HepG2 (cell line): Measurements from ENCODE around the gene ZNF546. TPM values are rescaled to one million over a fixed set of nuclear protein-coding genes. Genes with fewer than 3 reads are reported as not detected.

Experiments used
- CBX1 ChIP-seq: IDR thresholded peaks from one replicate; pipeline ENCODE4 v1.6.1; 2016; ENCODE audit warnings: antibody characterized with exemption, low read depth
- CEBPB ChIP-seq: IDR thresholded peaks from 2 replicates; pipeline ENCODE4 v1.6.1; 2011; ENCODE audit warnings: low read depth, low read length, improper control_type of control experiment, borderline replicate concordance
- HDAC2 ChIP-seq: sonication (generic); formaldehyde crosslinking; IDR thresholded peaks from 2 replicates; pipeline ENCODE4 v1.4.0; 2020; ENCODE audit warnings: missing genetic modification reagents
- HDAC6 ChIP-seq: fragments of 200-600 bp; sonication (generic); IDR thresholded peaks from 2 replicates; pipeline ENCODE4 v1.7.0; 2017; ENCODE audit warnings: mild to moderate bottlenecking, antibody characterized with exemption, low read length, low read depth
- KLF13 ChIP-seq: sonication (generic); formaldehyde crosslinking; IDR thresholded peaks from 2 replicates; pipeline ENCODE4 v1.4.0; 2020; ENCODE audit warnings: mild to moderate bottlenecking, missing genetic modification reagents
- NFE2 ChIP-seq: sonication (generic); formaldehyde crosslinking; IDR thresholded peaks from 2 replicates; pipeline ENCODE4 v1.4.0; 2020; ENCODE audit warnings: missing genetic modification reagents
- SPEN ChIP-seq: sonication (generic); formaldehyde crosslinking; IDR thresholded peaks from 2 replicates; pipeline ENCODE4 v1.5.1; 2020; ENCODE audit warnings: low read depth, mild to moderate bottlenecking, missing genetic modification reagents
- TOPORS ChIP-seq: sonication (generic); formaldehyde crosslinking; IDR thresholded peaks from 2 replicates; pipeline ENCODE4 v1.8.0; 2023; ENCODE audit warnings: mild to moderate bottlenecking, missing genetic modification reagents
- YEATS4 ChIP-seq: sonication (generic); formaldehyde crosslinking; IDR thresholded peaks from 2 replicates; pipeline ENCODE4 v1.4.0; 2020; ENCODE audit warnings: missing genetic modification reagents, borderline replicate concordance
- ZNF124 ChIP-seq: sonication (generic); formaldehyde crosslinking; IDR thresholded peaks from 2 replicates; pipeline ENCODE4 v1.4.0; 2020; ENCODE audit warnings: missing genetic modification reagents
- ZNF224 ChIP-seq: sonication (generic); formaldehyde crosslinking; IDR thresholded peaks from 2 replicates; pipeline ENCODE4 v1.5.0; 2020; ENCODE audit warnings: mild to moderate bottlenecking, missing genetic modification reagents
- ZNF44 ChIP-seq: sonication (generic); formaldehyde crosslinking; IDR thresholded peaks from 2 replicates; pipeline ENCODE4 v1.5.1; 2020; ENCODE audit warnings: mild to moderate bottlenecking, missing genetic modification reagents
- ZSCAN30 ChIP-seq: sonication (generic); formaldehyde crosslinking; IDR thresholded peaks from 2 replicates; pipeline ENCODE4 v1.5.0; 2020; ENCODE audit warnings: mild to moderate bottlenecking, missing genetic modification reagents
- polyA plus RNA-seq, 8 experiments: library from polyadenylated mRNA; depleted of rRNA in 3 of 8; stranded (reverse) in 7 of 8; unstranded in 1 of 8; fragments of >200 nt; fragmentation: Illumina TruSeq in 4 of 8; extraction: Trizol in 4 of 8; gene quantifications; 2 replicates each; pipeline versions ENCODE4 v1.2.1 to v1.2.3, GENCODE V29; 2011 to 2016; ENCODE audit warnings: low read depth in 4 of 8, missing spikeins in 1 of 8, mixed read lengths in 1 of 8; ENCODE audit not compliant: insufficient read depth in 1 of 8
- total RNA-seq, 5 experiments: library from RNA; depleted of rRNA; stranded (reverse); fragments of >200 nt; fragmentation: Illumina TruSeq; extraction: Trizol; gene quantifications; 2 replicates each; pipeline ENCODE4 v1.2.3, GENCODE V29; 2016; ENCODE audit warnings: low read depth in 1 of 5
- TF ChIP-seq, protein P1 (sequence below): sonication (generic); formaldehyde crosslinking; IDR thresholded peaks from 2 replicates; pipeline ENCODE4 v1.4.0; 2020; ENCODE audit warnings: missing genetic modification reagents
- TF ChIP-seq, protein P2 (sequence below): IDR thresholded peaks from 2 replicates; pipeline ENCODE4 v1.6.1; 2016; ENCODE audit warnings: mild to moderate bottlenecking, missing biosample characterization, missing genetic modification reagents
- TF ChIP-seq, protein P3 (sequence below): conservative IDR thresholded peaks from 2 replicates; pipeline ENCODE4 v1.6.1; 2018; ENCODE audit warnings: missing genetic modification reagents
- TF ChIP-seq, protein P4 (sequence below): sonication (generic); formaldehyde crosslinking; IDR thresholded peaks from 2 replicates; pipeline ENCODE4 v1.8.1; 2023; ENCODE audit warnings: mild to moderate bottlenecking, missing genetic modification reagents
- TF ChIP-seq, protein P5 (sequence below): sonication (generic); formaldehyde crosslinking; IDR thresholded peaks from 2 replicates; pipeline ENCODE4 v1.4.0; 2020; ENCODE audit warnings: missing genetic modification reagents
- TF ChIP-seq, protein P6 (sequence below): sonication (generic); formaldehyde crosslinking; IDR thresholded peaks from 2 replicates; pipeline ENCODE4 v1.8.0; 2022; ENCODE audit warnings: missing genetic modification reagents, low read depth, mild to moderate bottlenecking, borderline replicate concordance

ZNF546 gene
- total and polyA plus RNA-seq, 2 of the 13 experiments (the other 11 are each of a cell fraction or from before 2014, with no cell fraction given) = 2.2 to 4.1 TPM

DNA sequence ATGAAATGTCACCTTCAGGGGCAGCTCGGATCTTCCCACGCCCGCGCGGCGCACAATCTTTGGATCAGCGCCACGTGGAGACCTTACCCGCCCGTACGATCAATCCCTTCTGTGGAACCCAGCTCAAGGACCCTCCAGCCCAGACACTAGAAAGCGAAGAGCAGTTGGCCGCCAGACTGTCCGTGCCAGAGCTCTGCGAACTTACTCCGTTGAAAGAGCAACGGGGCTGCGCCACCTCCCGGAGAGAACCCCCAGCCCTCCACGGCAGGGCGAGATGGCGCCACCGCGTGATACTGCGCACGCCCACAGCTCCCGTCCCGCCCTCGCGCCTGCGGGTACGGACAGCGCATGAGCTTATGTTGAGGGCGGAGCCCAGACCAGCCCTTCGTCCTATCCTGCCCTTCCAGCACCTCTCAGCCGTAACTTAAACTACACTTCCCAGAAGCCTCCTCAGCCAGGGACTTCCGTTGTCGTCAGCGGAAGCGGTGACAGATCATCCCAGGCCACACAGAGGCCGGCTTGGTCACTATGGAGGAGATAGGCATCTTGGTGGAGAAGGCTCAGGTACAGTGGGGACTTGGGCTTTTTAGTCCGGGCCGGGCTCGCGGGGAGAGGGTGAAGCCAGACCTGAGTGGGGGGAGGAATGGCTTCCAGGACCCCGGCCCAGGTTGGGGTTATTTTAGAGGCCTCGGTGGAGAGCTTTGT is 26.0 kb upstream of the ZNF546 start, which contains the start of gene PSMC4 (continued):
- TF ChIP-seq, protein P1, sequence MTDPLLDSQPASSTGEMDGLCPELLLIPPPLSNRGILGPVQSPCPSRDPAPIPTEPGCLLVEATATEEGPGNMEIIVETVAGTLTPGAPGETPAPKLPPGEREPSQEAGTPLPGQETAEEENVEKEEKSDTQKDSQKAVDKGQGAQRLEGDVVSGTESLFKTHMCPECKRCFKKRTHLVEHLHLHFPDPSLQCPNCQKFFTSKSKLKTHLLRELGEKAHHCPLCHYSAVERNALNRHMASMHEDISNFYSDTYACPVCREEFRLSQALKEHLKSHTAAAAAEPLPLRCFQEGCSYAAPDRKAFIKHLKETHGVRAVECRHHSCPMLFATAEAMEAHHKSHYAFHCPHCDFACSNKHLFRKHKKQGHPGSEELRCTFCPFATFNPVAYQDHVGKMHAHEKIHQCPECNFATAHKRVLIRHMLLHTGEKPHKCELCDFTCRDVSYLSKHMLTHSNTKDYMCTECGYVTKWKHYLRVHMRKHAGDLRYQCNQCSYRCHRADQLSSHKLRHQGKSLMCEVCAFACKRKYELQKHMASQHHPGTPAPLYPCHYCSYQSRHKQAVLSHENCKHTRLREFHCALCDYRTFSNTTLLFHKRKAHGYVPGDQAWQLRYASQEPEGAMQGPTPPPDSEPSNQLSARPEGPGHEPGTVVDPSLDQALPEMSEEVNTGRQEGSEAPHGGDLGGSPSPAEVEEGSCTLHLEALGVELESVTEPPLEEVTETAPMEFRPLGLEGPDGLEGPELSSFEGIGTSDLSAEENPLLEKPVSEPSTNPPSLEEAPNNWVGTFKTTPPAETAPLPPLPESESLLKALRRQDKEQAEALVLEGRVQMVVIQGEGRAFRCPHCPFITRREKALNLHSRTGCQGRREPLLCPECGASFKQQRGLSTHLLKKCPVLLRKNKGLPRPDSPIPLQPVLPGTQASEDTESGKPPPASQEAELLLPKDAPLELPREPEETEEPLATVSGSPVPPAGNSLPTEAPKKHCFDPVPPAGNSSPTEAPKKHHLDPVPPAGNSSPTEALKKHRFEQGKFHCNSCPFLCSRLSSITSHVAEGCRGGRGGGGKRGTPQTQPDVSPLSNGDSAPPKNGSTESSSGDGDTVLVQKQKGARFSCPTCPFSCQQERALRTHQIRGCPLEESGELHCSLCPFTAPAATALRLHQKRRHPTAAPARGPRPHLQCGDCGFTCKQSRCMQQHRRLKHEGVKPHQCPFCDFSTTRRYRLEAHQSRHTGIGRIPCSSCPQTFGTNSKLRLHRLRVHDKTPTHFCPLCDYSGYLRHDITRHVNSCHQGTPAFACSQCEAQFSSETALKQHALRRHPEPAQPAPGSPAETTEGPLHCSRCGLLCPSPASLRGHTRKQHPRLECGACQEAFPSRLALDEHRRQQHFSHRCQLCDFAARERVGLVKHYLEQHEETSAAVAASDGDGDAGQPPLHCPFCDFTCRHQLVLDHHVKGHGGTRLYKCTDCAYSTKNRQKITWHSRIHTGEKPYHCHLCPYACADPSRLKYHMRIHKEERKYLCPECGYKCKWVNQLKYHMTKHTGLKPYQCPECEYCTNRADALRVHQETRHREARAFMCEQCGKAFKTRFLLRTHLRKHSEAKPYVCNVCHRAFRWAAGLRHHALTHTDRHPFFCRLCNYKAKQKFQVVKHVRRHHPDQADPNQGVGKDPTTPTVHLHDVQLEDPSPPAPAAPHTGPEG (CRISPR knock-in tag) = peak; percentile 84
- TF ChIP-seq, protein P2, sequence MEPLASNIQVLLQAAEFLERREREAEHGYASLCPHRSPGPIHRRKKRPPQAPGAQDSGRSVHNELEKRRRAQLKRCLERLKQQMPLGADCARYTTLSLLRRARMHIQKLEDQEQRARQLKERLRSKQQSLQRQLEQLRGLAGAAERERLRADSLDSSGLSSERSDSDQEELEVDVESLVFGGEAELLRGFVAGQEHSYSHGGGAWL = peak; percentile 93
- TF ChIP-seq, protein P3, sequence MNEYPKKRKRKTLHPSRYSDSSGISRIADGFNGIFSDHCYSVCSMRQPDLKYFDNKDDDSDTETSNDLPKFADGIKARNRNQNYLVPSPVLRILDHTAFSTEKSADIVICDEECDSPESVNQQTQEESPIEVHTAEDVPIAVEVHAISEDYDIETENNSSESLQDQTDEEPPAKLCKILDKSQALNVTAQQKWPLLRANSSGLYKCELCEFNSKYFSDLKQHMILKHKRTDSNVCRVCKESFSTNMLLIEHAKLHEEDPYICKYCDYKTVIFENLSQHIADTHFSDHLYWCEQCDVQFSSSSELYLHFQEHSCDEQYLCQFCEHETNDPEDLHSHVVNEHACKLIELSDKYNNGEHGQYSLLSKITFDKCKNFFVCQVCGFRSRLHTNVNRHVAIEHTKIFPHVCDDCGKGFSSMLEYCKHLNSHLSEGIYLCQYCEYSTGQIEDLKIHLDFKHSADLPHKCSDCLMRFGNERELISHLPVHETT (CRISPR knock-in tag) = 0 out of 2 replicates have a peak, but pooled peaks have one; percentile 69
- TF ChIP-seq ZNF224 (CRISPR knock-in tag) (no peak), KLF13 (CRISPR knock-in tag) (0 out of 2 replicates have a peak, but pooled peaks have one; percentile 42), SPEN (CRISPR knock-in tag) (peak; percentile 79), YEATS4 (peak; percentile 91; the same call in 1 of the 2 replicates), ZNF124 (CRISPR knock-in tag) (0 out of 2 replicates have a peak, but pooled peaks have one; percentile 9), HDAC2 (CRISPR knock-in tag) (peak; percentile 80), CBX1 (peak; percentile 74), NFE2 (CRISPR knock-in tag) (0 out of 2 replicates have a peak, but pooled peaks have one; percentile 29), CEBPB (no peak), HDAC6 (no peak), TOPORS (no peak), ZNF44 (CRISPR knock-in tag) (no peak), ZSCAN30 (0 out of 2 replicates have a peak, but pooled peaks have one; percentile 14)
- TF ChIP-seq, protein P4, sequence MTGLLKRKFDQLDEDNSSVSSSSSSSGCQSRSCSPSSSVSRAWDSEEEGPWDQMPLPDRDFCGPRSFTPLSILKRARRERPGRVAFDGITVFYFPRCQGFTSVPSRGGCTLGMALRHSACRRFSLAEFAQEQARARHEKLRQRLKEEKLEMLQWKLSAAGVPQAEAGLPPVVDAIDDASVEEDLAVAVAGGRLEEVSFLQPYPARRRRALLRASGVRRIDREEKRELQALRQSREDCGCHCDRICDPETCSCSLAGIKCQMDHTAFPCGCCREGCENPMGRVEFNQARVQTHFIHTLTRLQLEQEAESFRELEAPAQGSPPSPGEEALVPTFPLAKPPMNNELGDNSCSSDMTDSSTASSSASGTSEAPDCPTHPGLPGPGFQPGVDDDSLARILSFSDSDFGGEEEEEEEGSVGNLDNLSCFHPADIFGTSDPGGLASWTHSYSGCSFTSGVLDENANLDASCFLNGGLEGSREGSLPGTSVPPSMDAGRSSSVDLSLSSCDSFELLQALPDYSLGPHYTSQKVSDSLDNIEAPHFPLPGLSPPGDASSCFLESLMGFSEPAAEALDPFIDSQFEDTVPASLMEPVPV (CRISPR knock-in tag) = no peak
- TF ChIP-seq, protein P5, sequence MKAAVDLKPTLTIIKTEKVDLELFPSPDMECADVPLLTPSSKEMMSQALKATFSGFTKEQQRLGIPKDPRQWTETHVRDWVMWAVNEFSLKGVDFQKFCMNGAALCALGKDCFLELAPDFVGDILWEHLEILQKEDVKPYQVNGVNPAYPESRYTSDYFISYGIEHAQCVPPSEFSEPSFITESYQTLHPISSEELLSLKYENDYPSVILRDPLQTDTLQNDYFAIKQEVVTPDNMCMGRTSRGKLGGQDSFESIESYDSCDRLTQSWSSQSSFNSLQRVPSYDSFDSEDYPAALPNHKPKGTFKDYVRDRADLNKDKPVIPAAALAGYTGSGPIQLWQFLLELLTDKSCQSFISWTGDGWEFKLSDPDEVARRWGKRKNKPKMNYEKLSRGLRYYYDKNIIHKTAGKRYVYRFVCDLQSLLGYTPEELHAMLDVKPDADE (CRISPR knock-in tag) = no peak
- TF ChIP-seq, protein P6, sequence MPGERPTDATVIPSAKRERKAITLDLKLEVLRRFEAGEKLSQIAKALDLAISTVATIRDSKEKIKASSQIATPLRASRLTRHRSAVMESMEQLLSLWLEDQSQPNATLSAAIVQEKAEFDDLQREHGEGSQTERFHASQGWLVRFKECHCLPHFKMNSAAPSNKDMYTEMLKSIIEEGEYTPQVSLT (CRISPR knock-in tag) = no peak
